K562 (cell line): ENCODE measurements around the gene TFRC. TPM values are rescaled to one million over a fixed set of nuclear protein-coding genes. Genes with fewer than 3 reads are reported as not detected.

Source experiments
- FUS ChIP-seq: fragments of 200-400 bp; formaldehyde crosslinking; optimal IDR thresholded peaks from 2 replicates; pipeline ENCODE3; 2017; ENCODE audit warnings: low read depth, low read length
- HDGF ChIP-seq: fragments of 450-650 bp; IDR thresholded peaks from 2 replicates; pipeline ENCODE4 v1.6.1; 2016
- HEY1 ChIP-seq: fragments of 250-450 bp; sonication (Bioruptor Pico); IDR thresholded peaks from 2 replicates; pipeline ENCODE4 v1.5.0; 2020; ENCODE audit warnings: mild to moderate bottlenecking, moderate library complexity, borderline replicate concordance
- NCOA4 ChIP-seq: fragments of 450-650 bp; IDR thresholded peaks from 2 replicates; pipeline ENCODE4 v1.6.1; 2018; ENCODE audit warnings: mild to moderate bottlenecking; ENCODE audit not compliant: partially characterized antibody
- POU5F1 ChIP-seq: fragments of 150-350 bp; IDR thresholded peaks from 2 replicates; pipeline ENCODE4 v1.6.1; 2014; ENCODE audit warnings: borderline replicate concordance, low read length, low read depth, mild to moderate bottlenecking; ENCODE audit not compliant: partially characterized antibody
- RBM14 ChIP-seq: fragments of 200-400 bp; formaldehyde crosslinking; IDR thresholded peaks from 2 replicates; pipeline ENCODE4 v1.6.1; 2018; ENCODE audit warnings: low read depth, mild to moderate bottlenecking, low read length, moderate library complexity, borderline replicate concordance; ENCODE audit not compliant: insufficient read depth
- TCF3 ChIP-seq: sonication (generic); formaldehyde crosslinking; IDR thresholded peaks from 2 replicates; pipeline ENCODE4 v1.4.0; 2020; ENCODE audit warnings: mild to moderate bottlenecking, missing genetic modification reagents
- TCF7 ChIP-seq: sonication (generic); IDR thresholded peaks from 2 replicates; pipeline ENCODE4 v1.6.1; 2016; ENCODE audit warnings: antibody characterized with exemption, borderline replicate concordance
- XRCC5 ChIP-seq: fragments of 200-400 bp; formaldehyde crosslinking; IDR thresholded peaks from 2 replicates; pipeline ENCODE4 v1.6.1; 2017; ENCODE audit warnings: low read depth, mild to moderate bottlenecking, low read length
- YBX1 ChIP-seq: fragments of 450-650 bp; IDR thresholded peaks from 2 replicates; pipeline ENCODE4 v1.7.1; 2016; ENCODE audit warnings: mild to moderate bottlenecking
- ZNF766 ChIP-seq: fragments of 200-800 bp; sonication (Bioruptor generic); conservative IDR thresholded peaks from 2 replicates; pipeline ENCODE4 v1.6.1; 2016; ENCODE audit warnings: missing genetic modification characterization, missing compliant biosample characterization
- ZNF785 ChIP-seq: fragments of 250-450 bp; sonication (Bioruptor Pico); IDR thresholded peaks from 2 replicates; pipeline ENCODE4 v1.4.0; 2020; ENCODE audit warnings: mild to moderate bottlenecking
- polyA plus RNA-seq, 8 experiments: library from polyadenylated mRNA; depleted of rRNA in 4 of 8; stranded (reverse) in 5 of 8; unstranded in 3 of 8; fragments of >200 nt; fragmentation: Nextera tagmentation in 2 of 8; fragmentation: Illumina TruSeq in 1 of 8; extraction: Ambion mirVana in 2 of 8; extraction: Trizol in 1 of 8; gene quantifications; 2 replicates each; pipeline versions ENCODE4 v1.2.1 to v1.2.3, GENCODE V29; 2011 to 2014; ENCODE audit warnings: inconsistent platforms in 1 of 8, missing spikeins in 1 of 8
- total RNA-seq, 7 experiments: library from RNA; depleted of rRNA in 6 of 7; stranded (reverse); fragments of >200 nt in 6 of 7; fragmentation: Illumina TruSeq in 2 of 7; extraction: Trizol in 2 of 7; gene quantifications; 2 replicates each; pipeline versions ENCODE4 v1.2.1 to v1.2.3, GENCODE V29; 2011 to 2021; ENCODE audit warnings: low replicate concordance in 1 of 7
- TF ChIP-seq, protein P1 (sequence below): fragments of 450-650 bp; IDR thresholded peaks from 2 replicates; pipeline ENCODE4 v1.6.1; 2016; ENCODE audit warnings: borderline replicate concordance
- TF ChIP-seq, protein P2 (sequence below): sonication (generic); formaldehyde crosslinking; IDR thresholded peaks from 2 replicates; pipeline ENCODE4 v1.4.0; 2020; ENCODE audit warnings: mild to moderate bottlenecking, missing genetic modification reagents
- TF ChIP-seq, protein P3 (sequence below): fragments of 450-650 bp; IDR thresholded peaks from 2 replicates; pipeline ENCODE4 v1.6.1; 2016
- TF ChIP-seq, protein P4 (sequence below): fragments of 250-450 bp; sonication (Bioruptor Pico); IDR thresholded peaks from 2 replicates; pipeline ENCODE4 v1.5.0; 2020; ENCODE audit warnings: mild to moderate bottlenecking
- TF ChIP-seq, protein P5 (sequence below): fragments of 250-450 bp; sonication (Bioruptor Pico); IDR thresholded peaks from 2 replicates; pipeline ENCODE4 v1.8.0; 2022; ENCODE audit warnings: inconsistent platforms, mild to moderate bottlenecking, moderate library complexity, borderline replicate concordance
- TF ChIP-seq, protein P6 (sequence below): IDR thresholded peaks from 2 replicates; pipeline ENCODE4 v1.6.1; 2012; ENCODE audit warnings: low read depth, low read length, improper control_type of control experiment, borderline replicate concordance

The TFRC gene
- total and polyA plus RNA-seq, 9 of the 15 experiments (the other 6 are each of a cell fraction or from before 2014, with no cell fraction given) = 149 to 679 (median 332) TPM

DNA sequence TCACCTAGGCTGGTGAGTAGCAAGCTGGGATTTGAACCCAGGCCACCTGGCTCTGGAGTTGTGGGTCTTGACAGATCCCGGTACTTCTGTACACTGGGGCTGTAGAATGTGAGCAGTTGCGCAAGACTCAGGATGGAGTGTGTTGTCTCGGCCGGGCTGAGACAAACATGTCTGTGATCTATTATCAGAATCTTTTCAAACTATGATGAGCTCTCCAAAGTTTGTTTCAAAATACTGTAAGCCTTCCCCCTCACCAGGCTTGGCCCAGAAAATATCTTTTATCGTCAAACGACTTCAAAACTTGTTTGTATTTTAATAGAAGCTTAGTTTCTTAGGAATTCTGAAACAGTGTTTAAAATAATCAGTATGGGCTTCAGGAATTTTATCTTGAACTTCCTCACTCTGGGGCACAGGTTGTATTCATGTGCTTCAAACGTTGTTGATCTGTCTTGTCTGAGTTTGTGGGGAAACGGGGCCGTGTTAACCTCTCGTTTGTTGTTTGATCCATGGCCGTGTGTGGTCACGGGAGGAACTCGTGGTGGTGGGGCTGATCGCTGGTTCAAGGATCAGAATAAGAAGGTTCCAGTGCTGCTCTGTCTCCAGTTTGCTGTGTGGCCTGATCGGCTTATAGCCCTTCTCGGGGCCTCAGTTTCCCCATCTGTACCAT, 40.3 kb upstream of the TFRC start (continued):
- TF ChIP-seq POU5F1 = no peak
- TF ChIP-seq XRCC5 = no peak
- no peak for TF ChIP-seq YBX1
- TF ChIP-seq TCF7 = no peak
- TF ChIP-seq, protein P1, sequence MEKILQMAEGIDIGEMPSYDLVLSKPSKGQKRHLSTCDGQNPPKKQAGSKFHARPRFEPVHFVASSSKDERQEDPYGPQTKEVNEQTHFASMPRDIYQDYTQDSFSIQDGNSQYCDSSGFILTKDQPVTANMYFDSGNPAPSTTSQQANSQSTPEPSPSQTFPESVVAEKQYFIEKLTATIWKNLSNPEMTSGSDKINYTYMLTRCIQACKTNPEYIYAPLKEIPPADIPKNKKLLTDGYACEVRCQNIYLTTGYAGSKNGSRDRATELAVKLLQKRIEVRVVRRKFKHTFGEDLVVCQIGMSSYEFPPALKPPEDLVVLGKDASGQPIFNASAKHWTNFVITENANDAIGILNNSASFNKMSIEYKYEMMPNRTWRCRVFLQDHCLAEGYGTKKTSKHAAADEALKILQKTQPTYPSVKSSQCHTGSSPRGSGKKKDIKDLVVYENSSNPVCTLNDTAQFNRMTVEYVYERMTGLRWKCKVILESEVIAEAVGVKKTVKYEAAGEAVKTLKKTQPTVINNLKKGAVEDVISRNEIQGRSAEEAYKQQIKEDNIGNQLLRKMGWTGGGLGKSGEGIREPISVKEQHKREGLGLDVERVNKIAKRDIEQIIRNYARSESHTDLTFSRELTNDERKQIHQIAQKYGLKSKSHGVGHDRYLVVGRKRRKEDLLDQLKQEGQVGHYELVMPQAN = no peak
- no peak for TF ChIP-seq ZNF785 (CRISPR knock-in tag)
- no peak for TF ChIP-seq HEY1 (CRISPR knock-in tag)
- no peak for TF ChIP-seq NCOA4
- TF ChIP-seq TCF3 (CRISPR knock-in tag) = no peak
- TF ChIP-seq, protein P2, sequence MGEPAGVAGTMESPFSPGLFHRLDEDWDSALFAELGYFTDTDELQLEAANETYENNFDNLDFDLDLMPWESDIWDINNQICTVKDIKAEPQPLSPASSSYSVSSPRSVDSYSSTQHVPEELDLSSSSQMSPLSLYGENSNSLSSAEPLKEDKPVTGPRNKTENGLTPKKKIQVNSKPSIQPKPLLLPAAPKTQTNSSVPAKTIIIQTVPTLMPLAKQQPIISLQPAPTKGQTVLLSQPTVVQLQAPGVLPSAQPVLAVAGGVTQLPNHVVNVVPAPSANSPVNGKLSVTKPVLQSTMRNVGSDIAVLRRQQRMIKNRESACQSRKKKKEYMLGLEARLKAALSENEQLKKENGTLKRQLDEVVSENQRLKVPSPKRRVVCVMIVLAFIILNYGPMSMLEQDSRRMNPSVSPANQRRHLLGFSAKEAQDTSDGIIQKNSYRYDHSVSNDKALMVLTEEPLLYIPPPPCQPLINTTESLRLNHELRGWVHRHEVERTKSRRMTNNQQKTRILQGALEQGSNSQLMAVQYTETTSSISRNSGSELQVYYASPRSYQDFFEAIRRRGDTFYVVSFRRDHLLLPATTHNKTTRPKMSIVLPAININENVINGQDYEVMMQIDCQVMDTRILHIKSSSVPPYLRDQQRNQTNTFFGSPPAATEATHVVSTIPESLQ (CRISPR knock-in tag) = no peak
- TF ChIP-seq, protein P3, sequence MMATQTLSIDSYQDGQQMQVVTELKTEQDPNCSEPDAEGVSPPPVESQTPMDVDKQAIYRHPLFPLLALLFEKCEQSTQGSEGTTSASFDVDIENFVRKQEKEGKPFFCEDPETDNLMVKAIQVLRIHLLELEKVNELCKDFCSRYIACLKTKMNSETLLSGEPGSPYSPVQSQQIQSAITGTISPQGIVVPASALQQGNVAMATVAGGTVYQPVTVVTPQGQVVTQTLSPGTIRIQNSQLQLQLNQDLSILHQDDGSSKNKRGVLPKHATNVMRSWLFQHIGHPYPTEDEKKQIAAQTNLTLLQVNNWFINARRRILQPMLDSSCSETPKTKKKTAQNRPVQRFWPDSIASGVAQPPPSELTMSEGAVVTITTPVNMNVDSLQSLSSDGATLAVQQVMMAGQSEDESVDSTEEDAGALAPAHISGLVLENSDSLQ = no peak
- no peak for TF ChIP-seq ZNF766
- TF ChIP-seq FUS = no peak
- TF ChIP-seq, protein P4, sequence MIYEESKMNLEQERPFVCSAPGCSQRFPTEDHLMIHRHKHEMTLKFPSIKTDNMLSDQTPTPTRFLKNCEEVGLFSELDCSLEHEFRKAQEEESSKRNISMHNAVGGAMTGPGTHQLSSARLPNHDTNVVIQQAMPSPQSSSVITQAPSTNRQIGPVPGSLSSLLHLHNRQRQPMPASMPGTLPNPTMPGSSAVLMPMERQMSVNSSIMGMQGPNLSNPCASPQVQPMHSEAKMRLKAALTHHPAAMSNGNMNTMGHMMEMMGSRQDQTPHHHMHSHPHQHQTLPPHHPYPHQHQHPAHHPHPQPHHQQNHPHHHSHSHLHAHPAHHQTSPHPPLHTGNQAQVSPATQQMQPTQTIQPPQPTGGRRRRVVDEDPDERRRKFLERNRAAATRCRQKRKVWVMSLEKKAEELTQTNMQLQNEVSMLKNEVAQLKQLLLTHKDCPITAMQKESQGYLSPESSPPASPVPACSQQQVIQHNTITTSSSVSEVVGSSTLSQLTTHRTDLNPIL (CRISPR knock-in tag) = no peak
- TF ChIP-seq, protein P5, sequence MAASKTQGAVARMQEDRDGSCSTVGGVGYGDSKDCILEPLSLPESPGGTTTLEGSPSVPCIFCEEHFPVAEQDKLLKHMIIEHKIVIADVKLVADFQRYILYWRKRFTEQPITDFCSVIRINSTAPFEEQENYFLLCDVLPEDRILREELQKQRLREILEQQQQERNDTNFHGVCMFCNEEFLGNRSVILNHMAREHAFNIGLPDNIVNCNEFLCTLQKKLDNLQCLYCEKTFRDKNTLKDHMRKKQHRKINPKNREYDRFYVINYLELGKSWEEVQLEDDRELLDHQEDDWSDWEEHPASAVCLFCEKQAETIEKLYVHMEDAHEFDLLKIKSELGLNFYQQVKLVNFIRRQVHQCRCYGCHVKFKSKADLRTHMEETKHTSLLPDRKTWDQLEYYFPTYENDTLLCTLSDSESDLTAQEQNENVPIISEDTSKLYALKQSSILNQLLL = no peak
- TF ChIP-seq RBM14 = no peak
- TF ChIP-seq HDGF = no peak
- TF ChIP-seq, protein P6, sequence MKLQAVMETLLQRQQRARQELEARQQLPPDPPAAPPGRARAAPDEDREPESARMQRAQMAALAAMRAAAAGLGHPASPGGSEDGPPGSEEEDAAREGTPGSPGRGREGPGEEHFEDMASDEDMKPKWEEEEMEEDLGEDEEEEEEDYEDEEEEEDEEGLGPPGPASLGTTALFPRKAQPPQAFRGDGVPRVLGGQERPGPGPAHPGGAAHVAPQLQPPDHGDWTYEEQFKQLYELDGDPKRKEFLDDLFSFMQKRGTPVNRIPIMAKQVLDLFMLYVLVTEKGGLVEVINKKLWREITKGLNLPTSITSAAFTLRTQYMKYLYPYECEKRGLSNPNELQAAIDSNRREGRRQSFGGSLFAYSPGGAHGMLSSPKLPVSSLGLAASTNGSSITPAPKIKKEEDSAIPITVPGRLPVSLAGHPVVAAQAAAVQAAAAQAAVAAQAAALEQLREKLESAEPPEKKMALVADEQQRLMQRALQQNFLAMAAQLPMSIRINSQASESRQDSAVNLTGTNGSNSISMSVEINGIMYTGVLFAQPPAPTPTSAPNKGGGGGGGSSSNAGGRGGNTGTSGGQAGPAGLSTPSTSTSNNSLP = no peak
